Fibroblast of pulmonary artery (primary cell): ENCODE results near the gene BRCC3.
A peak's percentile ranks its signal among the peaks of the same experiment; 100 is the strongest.
"Not testable (repeated sequence)": the region's sequence is repeated elsewhere in the genome, so short reads cannot be mapped to it uniquely, and the experiment has no call there.

Experiments
- DNase-seq: peaks from one replicate; pipeline ENCODE4 v3.0.0-alpha.2; 2010; ENCODE audit warnings: low read depth
- H3K4me3 ChIP-seq: replicated peaks from 2 replicates; pipeline ENCODE4 v1.5.1; 2011; ENCODE audit warnings: low read depth, mild to moderate bottlenecking, control low read depth, low read length, moderate library complexity
- CTCF ChIP-seq: IDR thresholded peaks from 2 replicates; pipeline ENCODE4 v1.5.1; 2011; ENCODE audit warnings: mild to moderate bottlenecking, control low read depth, low read length, inconsistent platforms; ENCODE audit errors: missing control alignments

The BRCC3 gene

DNA sequence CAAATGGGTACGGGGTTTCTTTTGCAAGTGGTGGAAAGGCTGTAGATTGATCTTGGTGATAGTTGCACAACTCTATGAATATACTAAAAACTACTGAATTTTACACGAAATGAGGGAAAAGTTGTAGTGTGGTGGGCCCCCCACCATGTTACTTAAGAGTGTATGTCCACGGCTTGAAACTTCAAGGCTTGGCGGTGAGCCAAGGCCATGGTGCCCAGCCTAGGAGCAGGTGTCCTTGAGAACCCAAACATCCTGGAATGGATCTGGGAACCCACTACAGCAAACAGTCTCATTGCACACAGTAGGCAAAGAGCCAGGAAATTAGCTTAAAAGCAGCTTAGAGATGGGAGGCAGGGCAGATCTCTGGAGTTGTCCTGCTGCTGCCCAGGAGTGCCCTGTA is 62.9 kb downstream of the BRCC3 start:
- DNase-seq, result no peak
- H3K4me3 ChIP-seq, result no peak overlapping the region
- no peak for TF ChIP-seq CTCF

GRCh38 chrX:155143959-155144548 is 72.7 kb downstream of the BRCC3 start:
- DNase-seq, result no peak
- no peak for TF ChIP-seq CTCF
- H3K4me3 ChIP-seq, result no peak overlapping the region

DNA sequence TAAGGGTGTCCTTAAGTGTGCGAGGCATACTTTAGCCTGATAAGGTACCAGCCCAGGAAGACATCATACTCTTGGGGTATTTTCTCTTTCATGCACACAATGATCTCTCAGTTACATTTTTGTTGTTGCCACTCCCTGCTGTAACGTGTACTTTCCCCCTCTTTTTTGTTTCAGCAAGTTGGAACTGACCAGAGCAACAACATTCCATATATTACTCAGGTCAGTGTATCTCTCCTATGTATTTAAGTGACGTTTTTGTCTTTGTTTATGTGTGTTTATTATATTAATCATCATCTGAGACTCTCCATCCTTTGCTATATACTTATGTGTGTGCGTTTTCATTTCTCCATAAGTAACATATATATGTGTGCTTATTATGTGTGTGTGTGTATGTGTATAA is 73.6 kb downstream of the BRCC3 start:
- no peak overlapping the region for H3K4me3 ChIP-seq
- TF ChIP-seq CTCF, result no peak
- no peak for DNase-seq

DNA sequence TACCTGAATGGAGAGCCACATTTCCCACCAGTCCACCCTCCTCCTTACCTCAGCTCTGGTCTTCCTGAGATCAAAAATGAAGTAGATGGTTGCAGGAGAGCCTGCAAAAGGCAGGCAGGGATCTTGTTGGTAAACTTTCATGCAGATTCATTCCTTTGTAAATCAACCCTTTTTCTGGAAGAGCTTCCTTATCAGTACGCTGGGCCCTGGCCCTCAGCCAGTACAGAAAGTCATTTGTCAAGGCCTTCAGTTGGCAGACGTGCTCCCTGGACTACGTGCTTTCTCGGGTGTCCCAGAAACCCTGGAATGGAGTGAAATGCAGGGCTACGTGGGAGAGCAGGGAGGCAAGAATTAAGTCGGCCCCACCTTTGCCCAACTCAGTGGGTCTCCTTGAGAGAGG is 76.3 kb downstream of the BRCC3 start:
- H3K4me3 ChIP-seq, DNase-seq: not testable (repeated sequence)

DNA sequence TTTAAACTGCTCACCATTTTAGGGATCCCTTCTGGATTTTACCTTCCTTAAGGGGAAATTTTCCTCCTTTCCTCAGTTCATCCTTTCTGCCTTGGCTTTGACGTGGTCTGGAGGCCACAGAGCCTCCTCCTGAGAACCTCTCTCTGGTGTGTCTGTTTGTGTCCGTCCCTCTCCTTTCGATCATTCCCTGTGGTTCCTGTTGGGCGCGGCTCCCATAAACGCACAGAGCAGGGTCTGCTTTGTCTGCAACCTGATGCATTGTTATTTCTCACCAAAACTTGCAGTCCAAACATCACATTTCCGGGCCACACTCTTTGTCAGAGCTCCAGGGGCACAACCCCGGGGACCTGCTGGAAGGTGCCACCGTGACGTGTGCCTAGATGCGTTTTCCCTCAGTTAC is 76.9 kb downstream of the BRCC3 start:
- not testable (repeated sequence) for H3K4me3 ChIP-seq, DNase-seq

- TF ChIP-seq CTCF, result peak; percentile 54
- DNase-seq, result peak; percentile 31
These were observed 77.6 kb downstream of the BRCC3 start for GRCh38 chrX:155148724-155149537.

DNA sequence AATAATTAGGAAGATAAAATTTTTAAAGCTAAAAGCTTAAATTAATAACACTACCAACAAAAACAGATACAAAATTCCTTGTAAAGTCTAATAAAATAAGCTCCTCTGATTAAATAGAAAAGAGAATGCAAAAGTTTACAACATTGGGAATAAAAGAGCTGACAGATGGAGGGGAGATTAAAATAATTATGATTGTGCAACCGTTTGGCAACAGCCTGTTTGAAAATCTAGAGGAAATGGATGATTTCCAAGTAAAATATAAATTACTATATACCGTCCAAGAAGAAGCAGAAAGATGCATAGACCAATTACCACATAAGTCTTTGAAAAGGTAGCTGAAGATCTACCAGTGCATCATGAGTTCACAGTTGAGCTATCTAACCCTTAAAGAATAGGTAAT is 98.6 kb downstream of the BRCC3 start:
- H3K4me3 ChIP-seq, result no peak overlapping the region
- no peak for TF ChIP-seq CTCF
- DNase-seq, result no peak

More at GRCh38 chrX:155148724-155149537, 77.6 kb downstream of the BRCC3 start:
- no peak overlapping the region for H3K4me3 ChIP-seq
